CD1c-positive myeloid dendritic cell (primary cell): ENCODE measurements around the gene CALN1.

Source experiments
- DNase-seq: peaks from one replicate; pipeline ENCODE4 v3.0.0-alpha.2; 2016; ENCODE audit errors: extremely low spot score

The CALN1 gene

DNA sequence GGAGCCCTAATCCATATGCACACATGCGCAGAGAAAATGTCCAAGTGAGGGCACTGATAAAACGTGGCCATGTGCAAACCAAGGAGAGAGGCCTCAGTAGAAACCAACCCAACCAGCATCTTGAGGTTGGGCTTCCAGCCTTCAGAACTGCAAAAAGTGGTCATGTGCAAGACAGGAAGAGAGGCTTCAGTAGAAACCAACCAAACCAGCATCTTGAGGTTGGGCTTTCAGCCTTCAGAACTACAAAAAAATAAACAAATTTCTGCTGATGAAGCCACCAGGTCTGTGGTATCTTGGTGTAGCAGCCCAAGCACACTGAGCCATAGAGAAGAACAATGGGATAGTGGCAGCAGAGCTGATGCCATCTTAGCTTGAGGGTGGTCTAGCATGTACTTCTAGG, 371.5 kb downstream of the CALN1 start:
- no peak for DNase-seq

DNA sequence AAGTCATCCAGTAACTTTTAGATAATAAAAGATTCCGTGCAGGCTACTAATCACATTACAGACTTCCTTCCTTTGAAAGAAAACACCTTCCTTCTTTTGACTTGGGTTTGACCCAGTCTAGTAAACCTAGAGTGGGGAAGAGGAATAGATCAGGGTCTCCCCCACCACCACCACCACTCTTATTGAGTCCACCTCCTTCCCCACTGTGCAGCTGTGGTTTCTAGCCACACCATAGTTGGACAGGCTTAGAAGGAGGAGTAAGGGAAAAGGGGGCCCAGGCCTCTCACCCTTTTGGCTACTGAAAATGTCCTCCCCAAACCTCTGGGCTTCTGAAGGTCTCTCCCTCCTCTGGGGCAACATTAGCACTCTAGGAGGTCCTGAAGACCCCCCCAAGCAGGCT, 372.7 kb downstream of the CALN1 start:
- DNase-seq = no peak

DNA sequence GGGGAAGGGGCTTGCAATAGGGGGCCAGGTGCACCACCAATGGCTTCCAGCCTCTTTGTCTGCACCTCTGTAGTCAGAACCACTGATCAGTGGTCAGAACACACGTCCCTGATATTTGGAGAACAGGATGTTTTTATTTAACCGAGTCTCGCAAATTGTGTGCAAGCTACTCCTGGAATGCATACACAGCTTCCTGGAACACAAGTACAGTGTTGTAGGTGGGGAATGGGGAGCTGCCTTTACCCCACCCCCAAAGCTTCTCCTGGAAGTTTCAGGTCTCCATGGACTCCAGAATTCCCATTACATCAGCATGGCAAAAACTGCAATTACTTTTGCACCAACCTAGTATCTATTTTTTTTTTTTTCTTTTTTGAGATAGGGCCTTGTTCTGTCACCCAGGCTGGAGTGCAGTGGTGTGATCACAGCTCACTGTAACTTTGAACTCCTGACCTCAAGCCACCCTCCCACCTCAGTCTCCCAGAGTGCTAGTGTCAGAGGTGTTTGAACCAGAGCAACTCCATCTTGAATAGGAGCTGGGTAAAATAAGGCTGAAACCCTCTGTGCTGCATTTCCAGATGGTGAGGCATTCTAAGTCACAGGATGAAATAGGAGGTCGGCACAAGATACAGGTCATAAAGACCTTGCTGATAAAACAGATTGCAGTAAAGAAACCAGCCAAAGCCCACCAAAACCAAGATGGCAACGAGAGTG, 374.0 kb downstream of the CALN1 start:
- DNase-seq = no peak

DNA sequence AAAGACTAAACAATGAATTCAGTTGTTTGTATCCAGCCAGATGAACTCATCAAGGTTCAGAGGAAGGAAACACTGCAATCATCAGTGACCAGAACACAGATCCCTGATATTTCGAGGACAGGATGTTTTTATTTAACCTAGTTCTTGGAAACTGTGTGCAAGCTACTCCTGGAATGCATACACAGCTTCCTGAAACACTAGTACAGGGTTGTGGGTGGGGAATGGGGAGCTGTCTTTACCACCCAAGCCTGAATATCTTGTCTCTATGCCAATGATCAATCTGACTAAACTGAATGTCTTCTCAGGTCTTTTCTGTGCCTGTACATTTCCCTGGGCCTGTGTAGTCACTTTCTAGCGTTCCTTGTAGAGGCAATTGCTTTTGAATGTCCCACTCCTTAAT, 374.6 kb downstream of the CALN1 start:
- DNase-seq = peak; percentile 24

DNA sequence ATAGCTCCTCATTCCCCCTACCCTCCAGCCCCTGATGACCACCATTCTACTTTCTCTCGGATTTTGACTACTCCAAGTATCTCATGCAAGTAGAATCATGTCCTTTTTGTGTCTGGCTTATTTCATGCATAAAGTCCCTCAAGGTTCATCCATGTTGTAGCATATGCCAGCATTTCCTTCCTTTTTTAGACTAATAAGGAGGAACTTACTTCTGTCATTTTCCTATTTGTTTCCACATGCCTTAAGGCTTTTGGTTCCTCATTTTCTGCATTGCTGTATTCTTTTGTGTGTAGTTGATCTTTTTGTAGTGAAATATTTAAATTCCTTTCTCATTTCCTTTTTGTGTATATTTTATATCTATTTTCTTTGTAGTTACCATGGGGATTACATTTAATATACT, 376.9 kb downstream of the CALN1 start:
- peak; percentile 83 for DNase-seq

DNA sequence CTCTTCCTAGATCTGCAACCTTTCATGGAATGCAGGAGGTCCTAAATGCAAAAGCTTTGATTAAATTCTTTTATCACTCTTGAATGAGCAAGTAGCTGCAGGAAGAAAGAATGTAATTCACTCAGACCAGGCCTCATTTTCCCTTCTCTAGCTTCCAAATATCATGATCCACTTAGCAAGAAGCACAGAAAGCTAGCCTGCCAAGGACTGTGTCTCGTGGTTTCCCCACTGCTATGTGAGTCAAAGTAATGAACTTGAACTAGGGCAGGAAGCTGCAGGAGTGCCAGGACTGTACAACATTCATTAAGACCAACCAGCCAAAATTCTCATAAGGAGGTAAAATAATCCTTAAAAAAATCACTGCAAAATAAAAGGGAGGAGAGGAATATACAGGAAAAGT, 379.2 kb downstream of the CALN1 start:
- no peak for DNase-seq

DNA sequence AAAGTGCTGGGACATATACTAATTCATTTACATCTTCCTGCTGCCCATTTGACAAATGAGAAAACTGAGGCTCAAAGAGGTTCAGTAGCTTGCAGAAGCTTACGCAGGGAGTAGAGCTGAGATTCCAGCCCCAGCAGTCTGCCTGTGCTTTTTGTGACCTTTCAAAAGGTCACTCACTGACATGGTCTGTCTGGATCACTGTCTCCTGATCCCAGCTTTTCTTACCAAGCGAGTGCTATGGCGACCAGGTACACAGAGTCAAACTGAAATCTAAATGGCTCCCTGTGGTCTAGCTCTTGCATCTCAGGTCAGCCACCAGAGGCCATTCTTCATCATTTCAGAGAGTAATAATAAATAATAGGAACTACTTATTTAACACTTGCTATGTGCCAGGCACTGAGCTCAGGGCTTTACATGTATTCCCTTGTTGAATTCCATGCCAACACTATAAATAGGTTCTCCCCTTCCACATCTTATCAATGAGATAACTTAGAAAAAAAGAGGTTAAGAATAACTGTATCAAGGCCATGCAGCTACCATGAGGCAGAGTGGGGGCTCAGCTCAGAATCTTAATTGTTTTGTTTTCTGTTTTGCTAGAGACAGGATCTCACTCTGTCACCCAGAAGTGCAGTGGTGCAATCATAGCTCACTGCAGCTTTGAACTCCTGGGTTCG, 381.0 kb downstream of the CALN1 start:
- DNase-seq = no peak

DNA sequence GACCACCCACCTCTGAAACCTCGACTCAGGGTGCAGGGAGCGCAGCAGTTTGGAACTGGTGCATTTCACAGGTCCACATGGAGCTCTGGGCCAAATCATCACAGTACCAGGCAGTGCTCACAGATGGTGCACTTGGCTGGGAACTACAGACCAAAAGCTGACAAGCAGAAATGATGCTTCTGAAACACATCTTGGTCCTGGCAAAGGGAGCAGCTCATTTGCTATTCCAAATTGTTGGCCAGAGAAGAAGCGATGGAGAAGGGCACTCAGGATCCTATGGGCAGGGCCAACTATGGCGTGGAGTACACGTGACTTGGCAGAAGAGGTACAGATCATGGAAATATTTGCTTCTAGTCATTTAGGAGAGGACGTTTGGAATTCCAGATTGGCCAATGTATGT, 383.9 kb downstream of the CALN1 start:
- no peak for DNase-seq

DNA sequence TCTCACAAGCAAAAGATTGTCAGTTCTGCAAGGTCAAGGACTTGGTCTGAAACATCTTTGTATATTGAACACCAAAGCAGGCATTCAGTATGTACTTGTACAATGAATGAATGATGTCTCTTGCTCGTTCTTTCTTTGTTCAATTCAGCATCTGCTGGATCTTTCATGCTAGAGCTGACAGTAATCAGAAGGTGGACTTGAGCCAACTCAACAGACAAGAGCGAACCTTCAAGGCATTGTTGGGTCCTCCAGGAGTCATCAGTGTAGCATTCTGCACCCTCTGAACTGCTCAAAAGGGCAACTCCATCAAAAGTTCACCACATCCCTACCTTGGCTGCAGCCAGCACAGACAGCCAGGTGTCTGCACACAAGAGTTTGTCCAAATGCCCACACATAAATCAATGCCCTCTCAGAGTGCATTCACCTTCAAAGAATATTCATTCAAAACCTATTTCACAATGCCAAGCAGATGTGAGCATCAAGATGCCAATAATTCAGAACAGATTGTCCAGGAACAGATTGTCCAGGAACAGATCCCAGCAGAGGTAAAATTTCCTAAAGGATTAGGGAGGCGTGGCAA, 386.7 kb downstream of the CALN1 start:
- no peak for DNase-seq

DNA sequence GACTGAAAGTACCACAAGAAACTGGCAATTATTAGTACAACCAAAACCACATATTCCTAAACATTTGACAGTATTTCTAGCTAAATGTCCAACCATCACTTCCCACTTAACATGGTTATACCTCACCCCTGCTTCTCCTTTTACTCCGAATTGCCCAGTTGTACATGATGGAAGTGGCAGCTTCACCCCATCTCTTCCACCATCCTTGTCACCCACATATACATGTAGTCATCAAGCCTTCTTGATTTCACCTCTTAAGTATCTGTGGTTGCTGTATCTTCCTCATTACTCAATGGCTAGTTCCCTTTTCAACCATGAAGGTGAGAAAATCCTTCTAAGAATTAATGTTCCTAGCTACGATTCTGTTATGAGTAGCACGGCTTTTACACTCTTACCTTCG, 388.2 kb downstream of the CALN1 start:
- DNase-seq = peak; percentile 27

DNA sequence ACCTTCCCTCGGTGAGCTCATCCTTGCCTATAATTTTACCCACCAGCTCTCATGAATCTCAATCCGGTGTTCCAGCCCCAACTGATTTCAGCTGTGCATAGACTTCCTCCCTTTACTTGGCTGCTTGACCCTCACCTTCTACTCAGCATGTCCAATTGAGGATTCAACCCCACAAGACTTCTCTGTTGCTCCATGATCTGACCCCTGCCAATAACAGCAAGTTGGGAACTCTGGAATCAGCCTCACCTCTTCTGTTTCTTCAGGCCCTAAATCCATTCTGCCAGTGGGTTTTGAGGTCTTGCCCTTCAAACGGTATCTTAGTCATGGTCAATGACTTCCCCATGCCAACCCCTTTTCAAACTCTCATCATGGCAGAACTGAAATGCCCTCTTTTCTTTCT, 390.4 kb downstream of the CALN1 start:
- DNase-seq = no peak

DNA sequence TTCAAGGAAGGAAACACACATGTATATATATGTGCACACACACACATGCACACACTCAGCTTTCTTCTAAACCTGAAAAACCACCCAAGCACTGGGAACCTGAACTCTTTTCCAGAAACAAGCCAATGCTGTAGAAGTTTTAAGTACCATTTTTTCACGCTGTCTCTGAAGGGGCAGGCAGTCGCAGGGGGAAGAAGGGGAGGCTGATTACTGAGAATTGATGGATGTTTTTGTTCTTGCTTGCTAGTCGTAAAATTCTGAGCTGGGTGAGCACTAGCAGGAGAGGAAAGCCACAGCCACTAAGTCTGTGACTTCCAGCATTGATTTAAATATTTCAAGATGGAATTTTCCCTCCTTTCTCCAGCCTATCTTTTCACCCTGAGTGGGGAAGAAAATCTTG, 391.8 kb downstream of the CALN1 start:
- DNase-seq = no peak

DNA sequence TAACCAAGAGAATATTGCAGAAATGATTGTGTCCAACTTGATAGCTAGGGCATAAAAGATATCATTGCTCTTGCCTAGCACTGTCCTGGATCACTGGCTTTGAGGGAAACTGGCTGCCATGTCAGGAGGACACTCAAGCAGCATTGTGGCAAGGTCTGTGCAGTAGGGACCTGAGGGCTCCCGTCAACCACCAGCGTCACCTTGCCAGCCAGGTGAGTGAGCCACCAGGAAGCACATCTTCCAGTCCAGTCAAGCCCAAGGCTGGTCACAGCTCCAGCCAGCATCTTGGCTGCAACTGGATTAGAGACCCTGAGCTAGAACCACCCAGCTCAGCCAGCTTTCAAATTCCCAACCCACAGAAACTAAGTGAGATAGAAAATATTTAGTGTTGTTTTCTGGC, 392.7 kb downstream of the CALN1 start:
- no peak for DNase-seq

DNA sequence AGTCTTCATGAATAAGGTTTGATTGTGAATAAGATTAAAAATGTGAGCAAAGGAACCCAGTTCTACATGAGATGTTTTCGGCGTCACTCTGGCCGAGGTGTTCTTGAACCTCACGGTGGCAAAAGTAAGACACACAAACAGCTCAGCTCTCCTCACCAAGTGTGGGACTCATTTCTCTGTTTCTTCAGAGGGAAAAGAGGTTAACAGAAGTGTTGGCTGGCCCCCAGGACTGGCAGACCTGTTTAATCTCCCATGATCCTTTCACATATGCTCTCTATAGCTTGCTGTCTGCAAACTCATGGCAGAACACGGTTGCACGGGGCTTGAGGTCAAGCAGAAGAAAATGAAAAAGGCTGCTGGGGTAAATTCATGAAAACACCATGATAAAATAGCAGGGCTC, 394.4 kb downstream of the CALN1 start:
- DNase-seq = no peak

DNA sequence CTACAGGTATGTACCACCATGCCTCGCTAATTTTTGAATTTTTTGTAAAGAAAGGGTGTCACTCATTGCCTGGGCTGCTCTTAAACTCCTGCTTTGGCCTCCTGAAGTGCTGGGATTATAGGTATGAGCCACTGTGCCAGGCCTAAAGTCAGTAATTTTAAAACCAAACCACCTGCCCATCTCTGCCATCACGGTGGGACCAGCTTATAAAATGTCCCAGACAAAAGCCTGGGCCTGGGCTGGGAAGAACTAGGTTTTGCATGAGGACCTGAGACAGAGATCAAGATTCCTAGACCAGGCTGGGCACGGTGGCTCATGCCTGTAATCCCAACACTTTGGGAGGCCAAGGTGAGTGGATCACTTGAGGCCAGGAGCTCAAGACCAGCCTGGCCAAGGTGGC, 395.6 kb downstream of the CALN1 start:
- DNase-seq = no peak

DNA sequence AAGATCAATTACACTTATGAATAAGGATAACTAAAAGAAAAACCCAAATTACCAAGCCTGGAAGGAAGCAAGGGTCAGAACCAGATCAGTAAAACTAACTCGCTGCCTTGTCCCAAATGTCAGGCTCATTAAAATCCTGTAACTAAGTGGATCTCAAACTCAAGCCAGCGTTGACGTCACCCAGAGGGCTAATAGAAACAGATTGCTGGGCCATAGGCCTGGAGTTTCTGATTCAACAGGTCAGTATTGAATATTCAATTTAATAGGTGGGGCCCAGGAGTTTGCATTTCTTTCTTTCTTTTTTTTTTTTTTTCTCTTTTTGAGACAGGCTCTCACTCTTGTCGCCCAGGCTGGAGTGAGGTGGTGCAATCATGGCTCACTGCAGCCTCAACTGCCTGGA, 397.0 kb downstream of the CALN1 start:
- no peak for DNase-seq

DNA sequence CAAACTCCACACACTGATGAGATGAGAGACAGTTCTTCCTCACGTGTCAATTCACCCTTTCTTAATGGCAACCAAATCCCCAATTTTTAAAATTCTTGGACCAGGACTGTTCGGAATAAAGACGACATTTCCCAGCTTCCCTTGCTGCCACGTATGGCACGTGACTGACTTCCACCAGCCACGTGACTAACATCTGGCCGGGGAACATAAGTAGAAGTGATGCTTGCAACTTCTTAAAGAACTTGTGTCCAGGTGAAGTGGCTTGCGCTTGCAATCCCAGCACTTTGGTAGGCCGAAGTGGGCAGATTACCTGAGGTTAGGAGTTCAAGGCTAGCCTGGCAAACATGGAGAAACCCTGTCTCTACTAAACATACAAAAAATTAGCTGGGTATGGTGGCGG, 405.1 kb downstream of the CALN1 start:
- no peak for DNase-seq

DNA sequence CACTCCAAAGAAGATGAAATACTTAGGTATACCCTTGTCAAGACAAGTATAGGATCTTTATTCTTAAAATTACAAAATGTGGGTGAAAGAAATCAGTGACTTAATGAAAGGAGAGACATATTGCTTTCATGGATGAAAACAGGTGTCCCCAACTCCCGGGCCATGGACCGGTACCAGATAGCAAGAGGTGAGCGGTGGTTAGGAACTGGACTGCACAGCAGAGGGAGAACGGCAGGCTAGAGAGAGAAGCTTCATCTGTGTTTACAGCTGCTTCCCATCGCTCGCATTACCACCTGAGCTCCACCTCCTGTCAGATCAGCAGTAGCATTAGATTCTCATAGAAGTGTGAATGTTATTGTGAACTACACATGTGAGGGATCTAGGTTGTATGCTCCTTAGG, 408.9 kb downstream of the CALN1 start:
- no peak for DNase-seq

DNA sequence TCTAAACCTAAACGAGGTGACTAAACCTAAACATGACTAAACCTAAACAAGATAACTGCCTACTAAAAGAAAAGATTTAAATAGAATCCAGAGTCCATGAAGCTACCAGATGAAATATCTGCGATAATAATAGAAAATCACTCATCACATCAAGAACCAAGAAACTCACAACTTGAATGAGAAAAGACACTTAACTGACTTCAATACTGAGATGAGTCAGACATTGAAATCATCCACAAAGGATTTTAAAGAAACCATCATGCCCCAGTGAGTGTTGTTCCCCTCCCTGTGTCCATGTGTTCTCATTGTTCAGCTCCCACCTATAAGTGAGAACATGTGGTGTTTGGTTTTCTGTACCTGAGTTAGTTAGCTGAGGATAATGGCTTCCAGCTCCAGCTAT, 416.0 kb downstream of the CALN1 start:
- DNase-seq = no peak

DNA sequence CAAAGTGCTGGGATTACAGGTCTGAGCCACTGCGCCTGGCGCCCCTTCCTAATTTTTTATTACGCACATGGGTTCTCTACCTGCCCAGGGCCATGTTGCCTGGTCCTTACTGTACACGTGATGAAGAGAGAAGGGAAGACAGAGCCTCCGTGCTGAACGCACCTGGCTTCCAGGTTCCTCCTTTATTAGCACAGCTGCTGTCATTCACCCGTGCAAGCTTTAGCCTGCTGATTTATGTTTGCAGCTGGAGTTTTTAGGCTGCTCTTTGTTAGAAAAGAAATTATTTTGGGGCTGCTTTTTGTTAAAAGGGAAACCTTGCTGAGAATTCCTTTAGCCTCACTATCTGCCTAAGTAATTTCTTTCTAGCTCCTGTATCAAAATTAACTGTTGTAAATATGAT, 417.0 kb downstream of the CALN1 start:
- no peak for DNase-seq

DNA sequence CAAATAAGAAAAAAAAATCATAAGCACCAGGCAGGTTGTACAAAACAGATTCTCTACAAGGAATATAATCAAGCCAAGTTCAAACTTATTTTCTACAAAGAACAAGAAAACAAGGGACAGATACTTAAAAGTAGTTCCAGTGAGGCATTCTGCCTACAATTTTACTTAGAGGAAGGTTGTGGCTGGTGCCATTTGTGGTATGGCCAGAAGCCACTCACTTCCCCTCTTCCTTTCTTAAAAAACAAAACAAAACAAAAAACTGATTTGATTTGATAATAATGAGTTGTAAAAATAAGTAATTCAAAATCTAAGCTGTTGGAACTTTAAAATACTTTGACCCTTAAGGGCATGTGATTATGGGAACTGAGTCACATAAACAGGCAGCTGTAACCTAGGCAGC, 420.6 kb downstream of the CALN1 start:
- DNase-seq = no peak

DNA sequence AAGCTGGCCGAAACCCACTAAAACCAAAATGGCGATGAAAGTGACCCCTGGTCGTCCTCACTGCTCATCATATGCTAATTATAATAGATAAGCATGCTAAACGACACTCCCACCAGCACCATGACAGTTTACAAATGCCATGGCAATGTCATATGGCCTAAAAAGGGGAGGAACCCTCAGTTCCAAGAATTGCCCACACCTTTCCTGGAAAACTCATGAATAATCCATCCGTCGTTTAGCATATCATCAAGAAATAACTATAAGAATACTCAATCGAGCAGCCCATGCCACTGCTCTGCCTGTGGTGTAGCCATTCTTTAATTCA, 422.0 kb downstream of the CALN1 start:
- DNase-seq = no peak

DNA sequence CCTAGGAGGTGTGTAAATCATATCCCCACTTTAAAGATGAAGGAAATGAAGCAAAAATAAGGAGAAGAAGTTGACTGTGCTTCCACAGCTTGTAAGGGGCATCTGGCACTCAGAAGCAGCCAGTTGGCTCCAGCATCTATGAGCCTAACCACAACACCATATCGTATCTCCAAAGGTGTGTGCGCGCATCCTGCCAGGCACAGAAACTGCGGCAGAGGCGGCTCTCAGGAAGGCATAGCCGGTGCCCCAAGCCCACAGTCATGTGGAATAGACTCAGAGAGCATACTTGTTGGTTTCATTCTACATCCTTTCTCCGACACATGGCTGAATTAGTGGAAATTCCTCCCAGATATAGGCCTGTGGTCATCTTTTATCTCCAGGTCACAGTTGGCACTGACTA, 423.9 kb downstream of the CALN1 start:
- no peak for DNase-seq
